HL-60/S4 (cell line): Measurements from ENCODE around the gene CCNC.

Experiments used
- in situ Hi-C: fragments of 300-500 bp; cut with MboI; formaldehyde crosslinking; loops from 2 replicates; pipeline ENCODE4 v1.14.3; 2022; ENCODE audit warnings: low sequenced_read_pairs

The CCNC gene

GRCh38 chr6:99548706-99549105 lies 19.8 kb downstream of the CCNC start:
- in situ Hi-C loops: no loop called here

GRCh38 chr6:99547526-99547925 lies 20.9 kb downstream of the CCNC start:
- in situ Hi-C loops: no loop called here

DNA sequence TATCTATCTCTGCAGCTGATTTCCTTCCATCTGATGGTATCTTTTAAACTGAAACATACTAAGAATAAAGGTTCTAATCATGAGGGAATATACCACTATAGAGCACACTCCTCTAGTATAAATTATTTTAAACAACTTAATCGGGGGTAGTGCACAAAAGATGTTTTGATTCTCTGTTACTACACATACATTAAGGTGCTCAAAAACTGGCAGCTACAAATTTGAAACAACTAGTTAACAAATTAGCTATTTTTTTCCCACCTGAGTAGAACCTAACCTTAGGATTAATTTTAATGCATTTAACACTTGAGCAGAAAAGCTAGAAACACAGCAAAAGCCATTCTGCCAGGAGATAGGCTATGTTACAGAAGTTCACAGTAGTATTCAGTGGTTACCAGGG lies 23.0 kb downstream of the CCNC start:
- in situ Hi-C loops: no loop called here

DNA sequence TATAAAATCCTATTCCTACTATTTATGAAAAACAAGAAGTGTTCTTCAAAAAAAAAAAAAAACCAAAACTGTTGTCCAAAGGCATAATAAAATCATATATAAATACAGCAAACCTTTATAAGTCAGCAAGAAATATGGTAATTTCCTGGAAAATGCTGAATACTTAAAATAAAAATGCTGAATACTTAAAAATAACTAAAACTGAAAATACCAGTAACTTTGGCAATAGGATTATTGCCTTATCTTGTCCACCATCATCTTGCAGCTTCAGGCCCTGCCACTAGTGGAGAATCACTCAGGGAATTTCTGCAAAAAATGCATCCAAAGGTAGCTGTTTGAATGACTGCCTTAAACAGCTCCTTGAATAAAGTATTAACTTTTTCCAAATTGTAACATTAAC lies 24.5 kb downstream of the CCNC start:
- in situ Hi-C loops: no loop called here

DNA sequence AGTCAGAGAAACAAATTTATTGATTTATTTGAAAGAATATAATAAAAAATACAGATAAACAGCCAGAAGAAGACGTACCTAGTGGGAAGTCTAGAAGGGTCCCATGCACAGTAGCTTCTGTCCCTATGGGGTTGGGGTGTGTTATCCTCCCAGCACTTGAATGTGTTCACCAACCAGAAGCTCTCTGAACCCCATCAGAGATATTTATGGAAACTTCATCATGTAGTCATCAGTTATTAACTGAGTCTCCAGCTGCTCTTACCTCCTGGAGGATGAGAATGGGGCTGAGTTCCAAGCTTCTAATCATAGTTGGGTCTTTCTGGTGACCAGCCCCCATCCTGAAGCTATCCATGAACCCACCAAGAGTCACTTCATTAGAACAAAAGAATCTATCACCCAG lies 37.8 kb downstream of the CCNC start:
- in situ Hi-C loops: no loop called here

DNA sequence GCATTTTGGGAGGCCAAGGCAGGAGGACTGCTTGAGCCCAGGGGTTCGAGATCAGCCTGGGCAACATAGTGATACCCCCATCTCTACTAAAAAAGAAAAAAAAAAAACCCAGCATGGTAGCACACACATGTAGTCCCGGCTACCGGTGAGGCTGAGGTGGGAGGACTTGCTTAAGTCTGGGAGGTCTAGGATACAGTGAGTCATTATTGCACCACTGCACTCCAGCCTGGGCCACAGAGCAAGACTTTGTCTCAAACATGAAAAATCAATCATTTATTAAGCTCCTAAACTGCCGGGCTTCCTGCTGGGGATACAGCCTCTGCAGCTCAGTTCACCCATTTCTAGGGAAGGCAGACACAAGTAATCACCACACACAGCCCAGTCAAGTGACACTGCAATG lies 45.9 kb downstream of the CCNC start:
- in situ Hi-C loops: no loop called here

- in situ Hi-C loops: no loop called here
These were observed 46.8 kb downstream of the CCNC start for GRCh38 chr6:99521633-99522151.

- in situ Hi-C loops: no loop called here
These were observed 47.4 kb downstream of the CCNC start for GRCh38 chr6:99520855-99521632.

GRCh38 chr6:99519446-99519845 lies 49.0 kb downstream of the CCNC start:
- in situ Hi-C loops: no loop called here

- in situ Hi-C loops: no loop called here
These were observed 54.4 kb downstream of the CCNC start for GRCh38 chr6:99514089-99514488.

- in situ Hi-C loops: no loop called here
These were observed 56.4 kb downstream of the CCNC start for GRCh38 chr6:99512033-99512432.

GRCh38 chr6:99507648-99508047 lies 60.8 kb downstream of the CCNC start:
- in situ Hi-C loops: no loop called here

- in situ Hi-C loops: no loop called here
These were observed 66.7 kb downstream of the CCNC start for GRCh38 chr6:99501762-99502161.

DNA sequence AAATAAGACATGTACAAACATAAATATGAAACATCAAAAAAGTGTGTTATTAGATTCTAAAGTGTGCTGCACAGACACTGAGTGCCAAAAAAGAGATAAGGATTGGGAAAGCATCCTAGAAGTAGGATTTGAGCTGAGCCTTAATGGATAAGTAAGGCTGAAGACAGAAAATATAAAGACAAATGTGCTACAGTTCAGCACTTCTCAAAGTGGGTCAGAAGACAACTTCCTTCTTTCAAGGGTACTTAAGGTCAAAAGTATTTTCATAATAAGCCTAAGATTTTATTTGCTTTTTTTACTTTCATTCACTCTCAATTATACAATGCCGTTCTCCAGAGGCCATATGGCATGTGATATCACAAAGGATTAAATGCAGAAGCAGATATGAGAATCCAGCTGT lies 70.0 kb downstream of the CCNC start:
- in situ Hi-C loops: no loop called here

GRCh38 chr6:99495466-99495865 lies 73.0 kb downstream of the CCNC start:
- in situ Hi-C loops: no loop called here
